MM.1S (cell line): ENCODE results near the gene ITPR1.

Source experiments
- DNase-seq: peaks from one replicate; pipeline ENCODE4 v3.0.0-alpha.2; 2015
- H2AFZ ChIP-seq: fragments of 300-600 bp; sonication (generic); 2 replicates; pipeline ENCODE4 v1.6.0; 2016; ENCODE audit warnings: antibody characterized with exemption, low read length
- H3F3A ChIP-seq: fragments of 300-600 bp; sonication (generic); 2 replicates; pipeline ENCODE4 v1.6.1; 2016; ENCODE audit warnings: mild to moderate bottlenecking, antibody characterized with exemption, low read length, moderate library complexity, mixed read lengths; ENCODE audit not compliant: insufficient read depth
- H3K27ac ChIP-seq: fragments of 300-600 bp; sonication (generic); 2 replicates; pipeline ENCODE4 v1.5.1; 2016; ENCODE audit warnings: mild to moderate bottlenecking, low read length
- H3K27me3 ChIP-seq: fragments of 300-600 bp; sonication (generic); replicated peaks from 2 replicates; pipeline ENCODE4 v1.6.0; 2016; ENCODE audit warnings: low read length; ENCODE audit not compliant: insufficient read depth
- H3K36me3 ChIP-seq: fragments of 300-600 bp; sonication (generic); replicated peaks from 2 replicates; pipeline ENCODE4 v1.6.1; 2016; ENCODE audit warnings: mild to moderate bottlenecking, low read length, mixed read lengths; ENCODE audit not compliant: insufficient read depth
- H3K4me1 ChIP-seq: fragments of 300-600 bp; sonication (generic); 2 replicates; pipeline ENCODE4 v1.6.1; 2016; ENCODE audit warnings: low read length, mixed read lengths
- H3K4me2 ChIP-seq: fragments of 300-600 bp; sonication (generic); 2 replicates; pipeline ENCODE4 v1.6.0; 2016; ENCODE audit warnings: low read depth, low read length
- H3K4me3 ChIP-seq: fragments of 300-600 bp; sonication (generic); 2 replicates; pipeline ENCODE4 v1.5.1; 2016; ENCODE audit warnings: low read length, mixed read lengths
- H3K79me2 ChIP-seq: fragments of 300-600 bp; sonication (generic); 2 replicates; pipeline ENCODE4 v1.6.1; 2016; ENCODE audit warnings: mixed run types, low read length, mixed read lengths
- H3K9ac ChIP-seq: fragments of 300-600 bp; sonication (generic); 2 replicates; pipeline ENCODE4 v1.6.1; 2016; ENCODE audit warnings: low read length, mixed read lengths
- H3K9me2 ChIP-seq: fragments of 300-600 bp; sonication (generic); replicated peaks from 2 replicates; pipeline ENCODE4 v1.6.1; 2016; ENCODE audit warnings: mild to moderate bottlenecking, low read length, mixed read lengths; ENCODE audit not compliant: insufficient read depth
- H3K9me3 ChIP-seq: fragments of 300-600 bp; sonication (generic); replicated peaks from 2 replicates; pipeline ENCODE4 v1.6.1; 2016; ENCODE audit warnings: mild to moderate bottlenecking, low read length, mixed read lengths; ENCODE audit not compliant: insufficient read depth
- H4K20me1 ChIP-seq: fragments of 300-600 bp; sonication (generic); 2 replicates; pipeline ENCODE4 v1.6.1; 2016; ENCODE audit warnings: mild to moderate bottlenecking, low read length, moderate library complexity, mixed read lengths; ENCODE audit not compliant: insufficient read depth
- EZH2 ChIP-seq: fragments of 300-600 bp; sonication (generic); optimal IDR thresholded peaks from 2 replicates; pipeline ENCODE3; 2017; ENCODE audit warnings: low read depth, mild to moderate bottlenecking, antibody characterized with exemption, low read length, mixed read lengths
- EZH2phosphoT487 ChIP-seq: fragments of 300-600 bp; sonication (generic); IDR thresholded peaks from 2 replicates; pipeline ENCODE4 v1.6.1; 2018; ENCODE audit warnings: antibody characterized with exemption, low read length
- TF ChIP-seq, protein P1 (sequence below): fragments of 300-600 bp; sonication (generic); IDR thresholded peaks from 2 replicates; pipeline ENCODE4 v1.5.1; 2016; ENCODE audit warnings: antibody characterized with exemption, low read length, mixed read lengths

ITPR1 gene

DNA sequence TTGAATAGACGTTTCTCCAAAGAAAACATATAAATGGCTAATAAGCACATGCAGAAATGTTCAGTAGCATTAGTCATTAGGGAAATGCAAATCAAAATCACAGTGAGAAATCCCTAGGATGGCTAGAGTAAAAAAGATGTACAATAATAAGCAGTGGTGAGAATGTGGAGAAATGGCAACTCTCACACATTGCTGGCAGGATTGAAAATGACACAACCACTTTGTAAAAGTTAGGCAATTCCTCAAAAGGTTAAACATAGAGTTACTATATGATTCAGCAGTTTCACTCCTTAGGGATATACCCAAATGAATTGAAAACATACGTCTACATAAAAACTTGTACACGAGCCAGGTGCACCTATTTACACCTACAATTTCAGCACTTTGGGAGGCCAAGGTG is 108.7 kb downstream of the ITPR1 start:
- Histone ChIP-seq H3K79me2 (no peaks in the 10 kb centered on the region), H3K27me3 (no peaks in the 10 kb centered on the region), H3K9ac (no peak overlapping the region), H2AFZ (no peak overlapping the region), H3K4me2 (no peak overlapping the region), H3F3A (no peaks in the 10 kb centered on the region), H3K9me2 (no peaks in the 10 kb centered on the region), H3K4me3 (no peak overlapping the region), H4K20me1 (no peaks in the 10 kb centered on the region), H3K9me3 (no peaks in the 10 kb centered on the region), H3K36me3 (no peaks in the 10 kb centered on the region), H3K27ac (no peak overlapping the region), H3K4me1 (0 out of 2 replicates have a peak, but pooled peaks cover 6% of the 10 kb centered on the region)
- TF ChIP-seq EZH2 (no peak), EZH2phosphoT487 (no peak)
- TF ChIP-seq, protein P1, sequence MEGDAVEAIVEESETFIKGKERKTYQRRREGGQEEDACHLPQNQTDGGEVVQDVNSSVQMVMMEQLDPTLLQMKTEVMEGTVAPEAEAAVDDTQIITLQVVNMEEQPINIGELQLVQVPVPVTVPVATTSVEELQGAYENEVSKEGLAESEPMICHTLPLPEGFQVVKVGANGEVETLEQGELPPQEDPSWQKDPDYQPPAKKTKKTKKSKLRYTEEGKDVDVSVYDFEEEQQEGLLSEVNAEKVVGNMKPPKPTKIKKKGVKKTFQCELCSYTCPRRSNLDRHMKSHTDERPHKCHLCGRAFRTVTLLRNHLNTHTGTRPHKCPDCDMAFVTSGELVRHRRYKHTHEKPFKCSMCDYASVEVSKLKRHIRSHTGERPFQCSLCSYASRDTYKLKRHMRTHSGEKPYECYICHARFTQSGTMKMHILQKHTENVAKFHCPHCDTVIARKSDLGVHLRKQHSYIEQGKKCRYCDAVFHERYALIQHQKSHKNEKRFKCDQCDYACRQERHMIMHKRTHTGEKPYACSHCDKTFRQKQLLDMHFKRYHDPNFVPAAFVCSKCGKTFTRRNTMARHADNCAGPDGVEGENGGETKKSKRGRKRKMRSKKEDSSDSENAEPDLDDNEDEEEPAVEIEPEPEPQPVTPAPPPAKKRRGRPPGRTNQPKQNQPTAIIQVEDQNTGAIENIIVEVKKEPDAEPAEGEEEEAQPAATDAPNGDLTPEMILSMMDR = no peak
- DNase-seq = peak; percentile 27

- Histone ChIP-seq H4K20me1 (no peaks in the 10 kb centered on the region), H3K36me3 (no peaks in the 10 kb centered on the region), H3K9ac (no peak overlapping the region), H3K27me3 (no peaks in the 10 kb centered on the region), H3K9me2 (no peaks in the 10 kb centered on the region), H3K9me3 (no peaks in the 10 kb centered on the region), H3K4me3 (no peak overlapping the region), H3K27ac (no peak overlapping the region), H2AFZ (no peak overlapping the region), H3K4me1 (0 out of 2 replicates have a peak, but pooled peaks cover 6% of the 10 kb centered on the region), H3K79me2 (no peaks in the 10 kb centered on the region), H3F3A (no peaks in the 10 kb centered on the region), H3K4me2 (no peak overlapping the region)
- no peak for TF ChIP-seq EZH2
- no peak for TF ChIP-seq EZH2phosphoT487
- TF ChIP-seq, protein P1 = no peak
- no peak for DNase-seq
Observed at GRCh38 chr3:4604693-4605092, 111.5 kb downstream of the ITPR1 start.

DNA sequence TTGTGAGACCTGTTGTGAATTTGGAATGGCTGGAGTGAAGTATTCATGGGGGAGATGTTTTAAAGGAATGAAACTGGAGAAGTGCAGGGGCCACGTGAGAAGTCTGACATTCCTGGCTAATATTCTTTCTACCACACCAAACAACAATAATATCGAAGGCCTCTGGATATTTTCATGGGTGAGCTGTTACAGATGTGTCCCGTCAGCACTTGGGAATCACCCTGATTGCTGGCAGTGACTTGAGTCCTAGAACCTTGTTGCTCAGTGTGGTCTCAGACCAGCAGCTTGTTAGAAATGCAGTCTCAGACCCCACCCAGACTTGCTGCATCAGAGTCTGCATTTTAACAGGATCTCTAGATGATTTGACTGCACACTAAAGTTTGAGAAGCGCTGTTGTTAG is 113.8 kb downstream of the ITPR1 start:
- Histone ChIP-seq H3K79me2 (no peaks in the 10 kb centered on the region), H3K36me3 (no peaks in the 10 kb centered on the region), H3K9ac (no peak overlapping the region), H3K4me1 (0 out of 2 replicates have a peak, but pooled peaks cover 1% of the 10 kb centered on the region), H4K20me1 (no peaks in the 10 kb centered on the region), H3K9me2 (no peaks in the 10 kb centered on the region), H3K9me3 (no peaks in the 10 kb centered on the region), H3K4me2 (no peak overlapping the region), H3K27ac (no peak overlapping the region), H3F3A (no peaks in the 10 kb centered on the region), H3K4me3 (no peak overlapping the region), H3K27me3 (no peaks in the 10 kb centered on the region), H2AFZ (no peak overlapping the region)
- no peak for DNase-seq
- TF ChIP-seq EZH2 = no peak
- TF ChIP-seq EZH2phosphoT487 = no peak
- TF ChIP-seq, protein P1 = no peak
